DMS53 (cell line): ENCODE results near the gene WWOX.

Source experiments
- DNase-seq: peaks from one replicate; lab custom pipeline; 2025; lab: John Stamatoyannopoulos, UW

WWOX gene

DNA sequence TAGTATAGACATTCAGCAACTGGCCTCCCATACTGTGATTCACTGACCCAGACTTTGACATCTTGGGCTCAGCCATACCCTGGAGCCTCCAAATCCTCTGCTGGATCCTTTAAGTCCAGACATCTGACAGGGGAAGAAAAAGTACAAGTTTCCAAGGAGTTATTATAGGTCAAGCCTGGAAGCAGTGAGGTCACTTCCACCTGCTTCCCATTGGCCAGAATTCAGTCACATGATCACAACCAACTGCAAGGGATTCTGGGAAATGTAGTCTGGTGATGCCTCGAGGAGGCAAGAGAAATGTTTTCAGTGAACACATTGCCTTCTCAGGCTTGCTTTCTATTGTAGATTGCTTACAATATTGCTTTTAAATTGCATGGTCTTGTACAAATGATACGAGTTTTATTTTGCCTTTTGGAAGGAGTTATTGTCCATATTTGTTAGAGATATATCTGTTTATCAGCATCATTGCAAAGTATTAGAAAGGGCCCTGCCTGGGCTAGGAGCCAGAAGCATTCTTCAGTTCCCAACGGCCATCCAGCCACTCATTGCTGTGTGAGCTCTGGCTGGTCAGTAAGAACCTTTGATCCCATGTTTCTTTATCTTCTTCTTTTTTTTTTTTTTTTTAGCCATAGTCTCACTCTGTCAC, 696.9 kb downstream of the WWOX start:
- peak; percentile 75 for DNase-seq

DNA sequence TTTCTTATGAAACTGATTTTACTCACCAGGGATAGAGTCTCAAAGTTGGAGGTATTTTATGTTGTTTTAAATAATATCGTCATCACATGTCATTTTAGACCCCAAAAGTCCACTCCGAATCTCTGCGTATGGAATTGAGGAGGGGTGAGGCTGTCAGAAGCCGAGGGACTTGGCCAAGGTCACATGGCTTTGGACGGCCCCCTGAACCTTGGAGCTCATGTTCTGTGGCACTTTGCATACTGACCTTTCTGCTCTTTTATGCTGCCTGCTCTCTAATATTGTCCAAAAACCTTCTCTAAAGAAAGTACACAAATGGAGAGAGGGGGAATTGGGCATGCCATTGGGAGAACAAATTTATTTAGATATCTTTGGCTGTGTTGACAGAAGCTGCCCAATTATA, 700.0 kb downstream of the WWOX start:
- no peak for DNase-seq

DNA sequence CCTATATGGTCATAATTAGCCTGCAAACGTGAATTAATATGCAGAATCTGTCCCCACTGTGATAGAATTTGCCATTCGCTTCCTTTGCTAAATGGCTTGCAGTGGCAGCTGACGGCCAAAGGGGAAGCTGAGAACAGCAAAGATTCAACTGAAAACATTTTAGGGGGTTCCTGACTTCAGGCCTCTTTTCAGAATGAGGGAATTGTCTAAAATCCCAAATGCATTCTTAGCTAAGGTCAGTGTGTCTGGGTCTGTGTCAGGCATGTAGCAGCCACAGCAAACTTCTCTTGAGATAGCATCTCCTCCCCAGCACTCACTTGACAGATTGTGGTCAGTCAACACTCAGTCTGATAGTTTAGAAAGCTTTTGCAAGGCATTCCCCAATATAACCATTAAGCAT, 701.1 kb downstream of the WWOX start:
- no peak for DNase-seq

DNA sequence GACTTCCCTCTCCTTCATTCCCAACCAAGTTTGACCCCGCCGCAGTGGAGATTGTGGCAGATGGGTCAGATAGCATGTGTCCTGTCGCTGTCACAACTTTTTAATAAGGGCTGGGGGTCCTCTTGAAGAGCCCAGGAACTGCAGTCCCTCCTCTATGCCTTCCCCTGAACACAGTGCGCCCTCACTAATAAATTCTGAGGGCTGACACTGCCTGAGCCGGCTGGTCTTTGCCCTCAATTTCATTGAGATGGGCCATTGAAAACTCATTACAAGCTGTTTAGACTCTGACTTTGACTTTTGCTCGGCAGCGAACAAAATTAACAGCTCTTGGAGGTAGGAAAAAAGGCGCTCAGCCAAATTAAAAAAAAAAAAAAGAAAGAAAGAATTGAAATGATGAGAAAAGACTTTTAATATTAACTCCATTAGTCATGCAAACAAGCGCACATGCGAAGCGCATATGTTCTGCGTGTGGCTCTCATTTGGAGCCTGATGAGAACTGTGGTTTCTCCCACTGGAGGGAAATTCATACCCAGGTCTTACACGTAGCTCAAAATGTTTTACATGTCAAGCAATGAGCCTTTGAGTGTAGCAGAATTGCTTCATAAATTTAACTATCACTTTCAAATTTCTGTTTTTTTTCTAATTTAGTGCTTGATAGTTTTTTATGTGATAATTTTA, 704.7 kb downstream of the WWOX start:
- no peak for DNase-seq

DNA sequence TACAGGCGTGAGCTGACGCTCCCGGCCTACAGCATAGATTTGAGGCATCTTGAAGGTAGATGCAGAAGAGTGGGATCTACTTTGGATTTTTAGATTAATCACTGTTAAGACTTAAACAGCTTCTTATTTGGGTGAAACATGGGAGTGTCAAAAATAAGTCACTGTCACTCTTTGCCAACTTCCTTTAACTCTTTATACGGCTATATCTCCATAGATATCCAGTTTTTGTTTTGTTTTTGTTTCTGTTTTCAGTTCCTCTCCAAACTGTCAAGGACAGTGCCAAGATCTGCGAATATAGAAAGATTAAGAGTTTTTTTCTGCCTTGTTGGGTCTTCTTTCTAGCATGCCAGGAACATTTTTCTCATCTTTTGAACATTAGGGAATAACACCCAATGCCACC, 706.1 kb downstream of the WWOX start:
- DNase-seq = no peak

DNA sequence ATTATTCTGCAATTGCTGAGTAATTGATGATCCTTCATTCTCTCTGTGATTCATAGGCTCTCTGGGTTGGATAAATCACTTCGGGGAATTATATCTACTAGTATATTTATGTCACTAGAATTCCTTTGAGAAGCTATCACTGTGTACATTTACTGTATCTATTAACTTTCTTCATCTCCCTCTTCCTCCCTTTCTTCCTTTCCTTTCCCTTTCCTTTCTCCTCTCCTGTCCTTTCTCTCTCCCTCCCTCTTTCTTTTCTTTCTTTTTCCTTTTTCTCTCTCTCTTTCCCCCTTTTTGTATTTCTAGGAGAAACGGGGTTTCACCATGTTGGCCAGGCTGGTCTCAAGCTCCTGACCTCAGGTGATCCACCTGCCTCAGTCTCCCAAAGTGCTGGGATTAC, 711.8 kb downstream of the WWOX start:
- no peak for DNase-seq

DNA sequence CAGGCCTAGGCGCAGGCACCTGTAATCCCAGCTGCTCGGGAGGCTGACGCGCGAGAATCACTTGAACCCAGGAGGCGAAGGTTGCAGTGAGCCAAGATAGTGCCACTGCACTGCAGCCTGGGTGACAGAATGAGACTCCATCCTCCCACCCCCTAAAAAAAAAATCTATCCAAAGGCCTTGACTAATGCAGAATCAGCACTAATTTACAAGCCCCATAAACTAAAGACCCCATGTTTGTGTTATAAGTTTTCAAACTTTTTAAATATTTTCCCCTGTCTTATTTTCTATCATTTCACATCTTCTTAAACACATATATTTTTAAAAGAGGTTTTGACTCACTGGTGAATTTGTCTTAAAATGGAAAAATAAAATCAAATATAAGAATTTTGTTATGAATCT, 713.1 kb downstream of the WWOX start:
- DNase-seq = no peak

DNA sequence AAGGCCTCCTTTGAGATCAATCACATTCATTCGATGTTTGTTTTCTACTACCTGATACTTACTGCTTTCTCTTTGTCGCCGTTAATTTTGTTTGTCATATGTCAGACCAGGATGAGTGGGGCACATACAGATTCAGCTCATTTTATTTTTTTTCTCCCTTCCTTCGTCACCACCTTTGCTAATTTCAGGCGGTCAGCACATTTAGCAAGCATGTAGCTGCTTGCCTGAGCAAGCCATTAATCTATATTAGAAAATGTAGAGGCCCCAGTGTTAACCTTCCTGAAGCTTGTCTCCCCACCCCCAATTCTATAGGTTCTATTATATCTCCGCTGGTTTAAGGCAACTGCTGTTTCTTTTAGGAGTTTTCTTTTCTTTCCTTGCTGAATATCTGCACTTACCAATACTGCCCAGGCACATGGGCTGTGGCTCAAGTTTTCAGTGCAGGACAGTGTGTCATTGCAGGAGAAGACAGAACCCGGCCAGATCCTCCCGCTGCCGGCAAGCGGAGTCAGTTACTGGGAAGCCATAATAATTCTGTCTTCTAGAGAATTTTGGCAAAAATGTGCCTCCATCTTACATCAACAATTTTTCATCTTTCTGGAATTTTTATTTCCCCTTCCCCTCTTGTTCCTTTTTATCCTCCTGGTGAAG, 714.3 kb downstream of the WWOX start:
- no peak for DNase-seq

DNA sequence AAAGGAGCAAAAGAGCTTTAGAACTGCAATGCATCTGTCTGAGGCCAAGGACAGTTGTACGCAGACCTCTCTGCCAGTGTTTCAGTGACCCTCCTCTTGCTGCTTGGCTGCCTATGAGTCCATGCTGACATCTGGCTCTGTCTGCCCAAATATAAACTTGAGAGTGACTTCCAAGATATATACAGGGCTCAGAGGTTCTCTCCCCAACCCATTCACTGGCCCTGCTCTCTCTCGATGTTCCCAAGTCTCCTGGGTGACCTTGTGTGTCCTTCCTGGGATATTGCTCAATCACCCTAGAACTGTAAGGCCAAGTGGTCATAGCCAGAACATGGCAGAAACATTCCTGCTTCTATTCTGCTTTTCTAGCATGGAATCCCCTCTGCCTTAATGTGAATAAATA, 716.3 kb downstream of the WWOX start:
- DNase-seq = no peak

DNA sequence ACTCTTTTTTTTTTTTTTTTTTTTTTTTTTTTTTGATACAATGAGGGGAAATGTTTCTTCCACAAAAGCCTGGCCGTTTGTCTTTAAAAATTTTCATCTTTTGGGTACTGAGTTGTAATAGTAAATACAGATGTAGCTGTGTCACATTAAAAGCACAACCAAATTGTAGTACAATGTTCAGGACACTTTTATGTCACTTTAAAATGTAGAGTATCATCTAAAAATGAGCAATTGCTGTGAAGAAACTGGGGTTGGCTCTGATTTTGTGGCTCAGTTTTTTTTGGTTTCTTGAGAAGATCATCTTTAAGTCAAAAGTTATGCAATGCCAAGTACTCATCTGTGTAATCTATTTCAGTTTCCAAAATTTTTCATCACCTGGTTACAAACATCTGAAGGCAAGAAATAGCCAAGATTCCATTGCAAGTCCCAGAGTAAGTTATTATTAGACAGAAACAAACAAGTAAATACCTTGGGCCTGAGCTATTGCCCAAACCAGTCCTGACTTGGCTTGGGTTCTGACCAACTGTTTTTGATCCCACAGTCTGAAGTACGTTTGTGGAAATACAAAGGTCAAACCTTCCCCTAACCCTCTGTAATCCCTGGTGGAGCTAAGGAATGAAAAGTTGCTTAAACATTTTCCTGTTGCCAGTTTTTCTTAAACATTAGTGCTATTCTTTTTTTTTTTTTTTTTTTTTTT, 717.2 kb downstream of the WWOX start:
- DNase-seq = no peak

DNA sequence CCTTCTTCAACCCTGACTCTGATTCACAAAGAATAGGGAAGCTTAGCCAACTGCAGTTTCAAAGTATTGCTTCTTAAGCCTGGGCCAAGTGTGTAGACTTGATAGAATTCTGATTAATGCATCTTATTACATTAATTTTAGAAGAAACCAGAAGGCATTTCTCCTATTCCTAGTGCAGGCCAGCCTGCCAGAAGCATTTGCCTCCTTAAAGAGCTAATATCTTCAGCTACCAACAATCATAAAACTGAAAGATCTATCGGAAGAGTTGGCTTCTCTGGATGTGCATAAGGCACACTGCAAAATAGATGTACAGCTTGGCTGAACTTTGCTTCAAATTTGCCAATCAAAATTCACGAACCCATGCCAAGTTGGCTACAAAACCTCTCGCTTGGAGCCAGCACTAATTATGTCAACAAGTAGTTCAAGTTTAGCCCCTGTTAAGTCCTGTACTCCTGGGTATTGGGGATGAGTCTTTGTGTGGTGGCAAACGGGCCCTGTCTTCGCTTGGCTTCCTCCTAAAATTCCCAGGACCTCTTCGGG, 717.8 kb downstream of the WWOX start:
- DNase-seq = no peak

DNA sequence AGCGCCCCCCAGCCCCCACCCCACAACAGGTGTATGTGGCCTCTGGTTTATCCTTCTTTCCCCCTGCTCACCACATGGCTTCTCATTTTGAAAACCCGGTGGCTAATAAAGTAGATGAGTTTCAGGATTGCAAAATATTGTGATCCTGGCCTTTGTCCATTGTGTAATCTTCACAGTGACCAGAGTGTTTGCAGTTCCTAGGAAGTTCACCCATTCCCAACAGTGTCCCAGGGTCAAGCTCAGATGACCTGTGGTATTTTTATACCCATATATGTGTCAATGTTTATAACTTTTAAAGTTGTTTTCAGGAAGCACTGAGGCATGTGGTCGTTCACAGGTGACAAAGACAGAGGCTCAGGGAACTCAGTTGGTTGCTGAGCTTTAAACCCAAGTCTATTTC, 721.9 kb downstream of the WWOX start:
- DNase-seq = no peak

DNA sequence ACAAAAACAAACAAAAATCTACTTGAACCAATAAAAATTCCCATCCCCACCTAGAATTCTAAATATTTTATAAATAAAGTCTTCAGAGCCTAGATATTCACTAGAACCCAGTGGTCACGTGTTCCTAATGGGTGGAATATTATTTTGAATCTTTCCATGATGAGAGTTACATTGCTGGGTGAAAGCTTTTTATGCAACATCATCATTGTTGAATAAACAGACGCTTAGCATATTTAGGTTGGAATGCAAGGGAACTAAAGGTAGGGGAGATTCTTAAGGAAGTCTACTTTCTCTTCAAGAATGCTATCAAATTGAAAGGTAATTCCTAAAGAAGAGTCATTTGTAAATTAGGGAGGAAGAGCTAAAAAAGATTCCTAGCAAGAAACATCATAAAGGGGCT, 723.1 kb downstream of the WWOX start:
- DNase-seq = no peak

DNA sequence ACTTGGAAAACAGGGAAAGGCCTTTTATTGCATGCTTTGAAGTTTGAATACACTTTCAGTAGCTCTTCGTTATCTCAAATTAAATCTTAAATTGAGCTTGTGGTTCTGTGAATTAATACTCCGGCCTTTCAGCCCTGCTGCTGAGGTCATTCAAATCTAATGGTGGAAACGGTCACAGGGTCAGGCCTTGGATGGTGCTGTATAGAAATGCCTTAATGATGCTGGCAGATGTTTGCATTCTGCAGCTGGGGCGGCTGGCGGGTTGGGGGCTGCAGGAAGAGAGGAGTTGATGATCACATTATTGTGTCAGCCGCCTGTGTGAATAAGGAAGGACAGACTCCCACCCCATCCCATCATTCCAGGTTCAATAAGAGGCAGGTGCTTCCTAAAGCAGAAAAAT, 723.6 kb downstream of the WWOX start:
- DNase-seq = no peak

DNA sequence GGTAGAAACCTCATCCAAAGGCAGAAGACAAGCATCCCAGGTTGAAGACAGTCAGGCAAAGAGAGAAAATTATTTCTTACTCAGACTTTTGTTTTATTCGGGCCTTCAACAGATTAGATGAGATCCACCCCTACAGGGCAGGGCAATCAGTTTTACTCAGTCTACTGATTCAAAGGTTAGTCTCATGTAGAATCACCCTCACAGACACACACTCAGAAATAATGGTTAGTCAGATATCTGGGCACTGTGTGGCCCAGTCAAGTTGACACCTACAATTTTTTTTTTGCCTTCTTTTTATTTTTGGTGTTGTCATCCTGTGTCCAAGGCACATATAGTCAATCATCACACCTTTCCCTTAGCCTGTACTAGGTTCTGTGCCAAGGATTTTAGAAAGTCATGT, 729.8 kb downstream of the WWOX start:
- DNase-seq = no peak

DNA sequence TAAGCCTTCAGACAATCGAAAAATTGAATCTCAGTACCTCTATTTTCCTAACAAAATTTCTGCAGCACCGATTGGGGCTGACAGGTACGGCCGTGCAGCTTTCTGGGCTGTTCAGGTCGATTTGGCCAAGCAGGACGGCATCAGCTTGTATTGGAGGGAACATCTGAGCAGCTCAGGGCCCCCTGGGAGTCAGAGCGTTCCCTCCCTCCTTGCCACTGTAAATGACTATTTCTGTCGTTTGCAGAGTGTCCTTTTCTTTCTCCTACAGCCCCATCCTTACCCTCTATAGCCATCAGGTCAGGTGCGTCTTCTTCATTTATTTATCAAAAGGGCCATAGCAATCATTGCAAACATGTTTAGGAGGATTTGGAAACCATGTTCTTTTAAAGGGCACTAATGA, 731.1 kb downstream of the WWOX start:
- DNase-seq = no peak

DNA sequence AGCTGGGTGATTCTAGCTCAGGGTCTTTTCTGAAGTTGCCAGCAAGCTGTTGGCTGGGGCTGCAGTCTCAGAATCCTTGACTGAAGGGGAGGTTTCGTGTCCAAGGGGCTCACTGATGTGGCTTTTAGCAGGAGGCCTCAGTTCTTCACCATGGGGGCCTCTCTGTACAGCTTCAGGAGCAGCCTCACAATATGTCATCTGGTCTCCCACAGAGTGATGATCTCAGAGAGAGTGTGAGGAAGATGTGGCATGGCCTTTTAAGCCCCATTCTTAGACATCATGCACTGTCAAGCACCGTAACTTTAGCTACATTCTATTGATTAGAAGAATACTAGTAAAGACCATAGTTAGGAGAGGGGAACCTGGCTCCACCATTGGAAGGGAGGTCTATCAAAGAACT, 732.6 kb downstream of the WWOX start:
- no peak for DNase-seq

DNA sequence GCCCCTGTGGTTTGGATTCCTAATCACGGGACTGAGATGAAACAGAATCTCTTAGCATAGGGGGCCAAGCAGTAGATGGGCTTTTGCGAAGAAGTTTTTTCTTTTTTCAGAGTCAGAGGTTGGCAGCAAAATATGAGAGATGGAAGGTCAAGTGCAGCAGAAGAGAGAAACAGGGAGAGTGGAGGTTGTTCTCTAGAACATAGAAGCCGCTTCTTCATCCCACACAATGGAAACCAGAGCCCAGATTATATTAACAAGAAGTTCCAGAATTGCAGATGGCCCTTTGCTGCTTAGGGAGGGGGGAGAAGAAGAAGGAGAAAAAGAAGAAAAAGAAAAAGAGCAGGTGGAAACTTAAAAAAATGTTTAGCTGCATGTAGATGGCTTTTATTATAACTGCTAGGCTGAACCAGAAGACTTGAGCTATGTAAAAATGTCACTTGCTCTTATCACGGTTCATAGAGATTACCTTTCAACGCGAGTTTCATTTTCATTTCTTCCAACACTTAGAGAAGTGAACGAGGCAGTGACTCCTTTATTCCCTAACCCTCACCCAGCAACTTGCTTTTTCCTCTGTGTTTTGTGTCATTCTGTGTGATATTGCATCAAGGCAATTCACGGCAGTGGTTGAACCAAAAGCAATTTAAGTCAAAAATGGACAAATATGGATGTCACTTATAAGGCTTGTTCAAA, 737.5 kb downstream of the WWOX start:
- no peak for DNase-seq

DNA sequence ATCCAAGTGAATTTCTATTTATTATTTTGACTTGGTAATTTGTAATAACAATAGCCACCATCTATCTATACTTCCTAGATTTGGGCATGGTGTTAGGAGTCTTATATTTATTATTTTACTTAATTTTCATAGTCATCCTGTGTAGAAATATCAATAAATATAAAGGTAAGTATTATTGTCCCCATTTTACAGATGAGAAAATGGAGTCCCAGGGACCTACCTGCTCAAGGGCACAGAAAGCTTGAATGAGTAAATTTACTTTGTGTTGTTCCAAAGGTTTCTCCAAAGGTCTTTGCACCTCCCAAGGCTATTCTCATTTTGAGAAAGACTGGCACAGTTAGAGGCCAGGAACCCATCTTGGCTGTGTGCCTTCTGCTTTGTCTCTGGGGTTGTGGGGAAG, 738.3 kb downstream of the WWOX start:
- DNase-seq = no peak

DNA sequence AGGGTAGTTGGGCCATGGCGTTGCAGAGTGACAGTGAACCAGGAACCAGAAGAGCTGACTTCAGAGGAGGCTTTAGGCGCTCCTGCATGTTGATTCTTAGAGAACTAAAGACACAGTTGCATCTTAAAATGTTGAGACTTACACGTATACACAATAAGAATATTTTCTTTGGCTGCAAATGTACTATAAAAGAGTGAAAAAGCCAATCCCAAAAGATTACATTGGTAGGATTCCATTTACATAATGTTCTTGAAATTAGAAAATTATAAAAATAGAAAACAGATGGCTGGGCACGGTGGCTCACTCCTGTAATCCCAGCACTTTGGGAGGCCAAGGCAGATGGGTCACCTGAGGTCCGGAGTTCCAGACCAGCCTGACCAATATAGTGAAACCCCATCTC, 738.8 kb downstream of the WWOX start:
- no peak for DNase-seq

DNA sequence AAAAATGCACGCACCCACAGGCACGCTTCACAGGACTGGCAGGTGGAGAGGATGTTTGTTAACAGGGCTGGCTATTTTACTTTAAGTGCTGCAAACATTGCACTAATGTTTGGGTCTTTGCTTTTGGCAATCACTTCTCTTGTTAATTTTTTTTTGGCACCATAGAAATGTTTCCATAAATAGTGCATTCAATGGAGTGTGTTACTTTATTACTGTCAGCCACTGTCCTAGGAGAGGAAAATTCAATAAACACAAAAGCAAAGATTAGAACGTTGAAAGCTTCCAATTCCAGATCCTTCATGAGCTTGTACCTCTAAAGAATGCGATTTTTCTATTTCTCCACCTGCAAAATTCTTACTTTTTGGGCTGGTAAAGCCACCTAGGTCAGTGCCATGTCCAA, 743.5 kb downstream of the WWOX start:
- DNase-seq = no peak

DNA sequence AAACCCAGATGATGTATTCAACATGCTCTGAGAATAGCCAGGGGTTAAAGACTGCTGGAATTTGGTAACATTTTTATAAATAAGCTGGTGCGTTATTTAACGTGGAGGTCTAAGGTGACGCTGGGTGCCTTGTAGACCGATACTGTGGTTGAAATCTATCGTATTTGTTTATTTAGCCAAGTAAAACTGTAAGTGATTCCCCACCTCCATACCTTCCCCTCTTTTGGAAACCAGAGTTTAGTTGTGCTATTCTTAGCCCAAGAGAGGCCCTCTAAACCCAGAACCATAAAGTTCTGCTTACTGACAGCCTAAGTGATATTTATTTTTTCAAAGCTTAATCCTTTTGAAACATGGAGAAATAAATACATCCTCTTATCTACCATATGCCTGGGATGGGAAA, 744.5 kb downstream of the WWOX start:
- no peak for DNase-seq
